HG02642 (cell line): ENCODE measurements around the gene DBI.
"Not testable (repeated sequence)": the region's sequence is repeated elsewhere in the genome, so short reads cannot be mapped to it uniquely, and the experiment has no call there.

Experiments
- ATAC-seq: cut with Tn5 transposase; IDR thresholded peaks from one replicate; pipeline ENCODE4 v1.9.1; 2021; ENCODE audit warnings: mild to moderate bottlenecking; ENCODE audit not compliant: unreplicated experiment, poor library complexity

The DBI gene

GRCh38 chr2:119360423-119360966 lies 6.3 kb upstream of the DBI start:
- ATAC-seq, result no peak

DNA sequence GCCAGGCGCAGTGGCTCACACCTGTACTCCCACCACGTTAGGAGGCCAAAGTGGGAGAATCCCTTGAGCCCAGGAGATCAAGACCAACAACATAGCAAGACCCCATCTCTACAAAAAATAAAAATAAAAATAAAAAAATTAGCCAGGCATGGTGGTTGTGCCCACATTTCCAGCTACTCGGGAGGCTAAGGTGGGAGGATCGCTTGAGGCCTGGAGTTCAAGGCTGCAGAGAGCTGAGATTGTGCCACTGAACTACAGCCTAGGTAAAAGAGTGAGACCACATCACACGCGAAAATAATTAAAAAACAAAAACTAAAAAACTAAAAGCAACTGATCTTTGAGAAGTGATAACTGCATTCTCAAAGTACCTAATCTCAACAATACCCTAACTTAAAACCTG lies 2.0 kb upstream of the DBI start:
- no peak for ATAC-seq

DNA sequence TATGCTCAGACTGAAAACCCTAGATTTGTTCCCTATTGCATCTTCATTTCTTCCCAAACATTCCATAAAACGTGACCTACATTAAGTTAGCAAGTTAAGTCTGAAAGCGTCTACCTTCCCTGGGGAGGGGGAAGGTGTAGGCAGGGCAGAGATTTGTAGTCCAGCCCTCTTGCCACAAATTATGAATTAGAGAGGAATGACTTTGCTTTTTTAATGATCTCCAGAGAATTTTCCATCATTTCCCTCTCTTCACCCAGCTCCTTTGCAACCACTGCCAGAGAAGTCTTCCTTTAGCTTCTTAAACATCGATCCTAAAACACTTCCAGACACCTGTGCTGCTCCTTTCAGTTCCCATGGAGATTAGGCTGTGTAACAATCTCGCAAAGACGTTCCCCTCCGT lies 1.3 kb upstream of the DBI start:
- no peak for ATAC-seq

DNA sequence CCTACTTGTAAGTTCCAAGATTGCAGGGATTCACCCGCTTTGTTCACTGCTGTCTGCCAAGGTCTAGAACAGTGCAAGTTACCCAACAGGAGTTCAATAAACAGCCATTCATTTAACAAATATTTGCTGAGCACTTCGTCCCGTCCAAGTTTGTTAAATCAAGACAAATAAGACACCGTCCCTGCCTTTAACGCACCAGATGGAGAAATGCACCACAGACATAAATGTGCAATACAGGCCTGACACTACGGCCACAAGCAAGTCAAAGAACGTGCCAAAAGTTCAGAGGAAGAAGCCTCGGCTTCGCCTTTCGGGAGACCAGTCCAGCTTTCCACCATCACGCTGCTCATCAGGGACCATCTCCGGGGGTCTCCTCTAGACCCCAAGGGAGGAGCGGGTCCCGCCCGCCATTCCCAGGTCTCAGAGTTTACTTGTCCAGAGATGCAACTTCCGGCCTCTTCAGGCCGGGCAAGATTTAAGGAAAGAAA lies 572 bp upstream of the DBI start:
- ATAC-seq, result peak; percentile 8

DNA sequence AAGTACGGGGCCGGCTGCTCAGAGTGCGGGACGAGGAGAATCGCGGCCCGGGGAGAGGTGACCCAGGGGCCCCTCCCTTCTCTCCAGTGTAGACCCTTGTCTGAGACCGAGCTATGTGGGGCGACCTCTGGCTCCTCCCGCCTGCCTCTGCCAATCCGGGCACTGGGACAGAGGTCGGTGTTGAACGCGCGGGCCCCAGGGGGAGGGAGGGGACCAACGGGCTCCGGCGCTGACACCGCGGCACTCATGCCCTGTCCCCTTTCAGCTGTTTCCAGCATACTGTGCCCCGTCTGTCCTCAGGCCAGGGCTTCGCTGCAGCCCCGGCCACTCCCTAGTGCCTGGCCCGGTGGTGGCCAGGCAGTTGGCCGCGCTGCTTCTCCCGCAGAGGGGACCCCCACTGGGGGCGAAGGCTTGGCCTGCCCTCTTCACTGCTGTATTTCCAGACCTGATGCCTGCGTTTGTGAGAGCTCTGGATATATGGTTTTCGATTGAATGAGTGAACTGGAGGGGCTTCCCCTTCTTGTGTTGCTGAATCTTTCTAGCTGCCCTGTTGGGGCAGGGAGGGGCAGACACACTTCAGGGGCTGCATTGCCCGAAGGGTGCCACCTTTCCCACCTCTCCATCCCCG lies 809 bp downstream of the DBI start:
- peak; percentile 36 for ATAC-seq

DNA sequence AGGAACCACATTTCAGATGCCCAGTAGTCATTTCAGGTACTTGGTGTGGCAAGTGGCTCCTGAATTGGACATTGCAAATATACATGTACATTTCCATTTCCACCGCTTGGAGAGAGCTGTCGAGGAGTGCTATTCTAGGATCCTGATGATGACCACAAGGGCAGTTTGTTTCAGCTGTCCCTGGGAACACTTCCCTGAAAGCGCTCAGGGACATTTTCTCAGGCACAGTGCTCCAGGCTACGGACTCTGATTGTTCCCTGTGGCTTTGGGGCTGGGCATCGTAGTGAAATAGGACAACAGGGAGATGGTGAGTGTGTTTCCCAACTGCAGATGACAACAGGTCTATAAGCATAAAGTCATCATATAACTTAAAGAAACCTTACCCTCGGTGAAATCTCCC lies 3.1 kb downstream of the DBI start:
- no peak for ATAC-seq

- ATAC-seq, result no peak
These were observed 4.3 kb downstream of the DBI start for GRCh38 chr2:119371111-119371510.

DNA sequence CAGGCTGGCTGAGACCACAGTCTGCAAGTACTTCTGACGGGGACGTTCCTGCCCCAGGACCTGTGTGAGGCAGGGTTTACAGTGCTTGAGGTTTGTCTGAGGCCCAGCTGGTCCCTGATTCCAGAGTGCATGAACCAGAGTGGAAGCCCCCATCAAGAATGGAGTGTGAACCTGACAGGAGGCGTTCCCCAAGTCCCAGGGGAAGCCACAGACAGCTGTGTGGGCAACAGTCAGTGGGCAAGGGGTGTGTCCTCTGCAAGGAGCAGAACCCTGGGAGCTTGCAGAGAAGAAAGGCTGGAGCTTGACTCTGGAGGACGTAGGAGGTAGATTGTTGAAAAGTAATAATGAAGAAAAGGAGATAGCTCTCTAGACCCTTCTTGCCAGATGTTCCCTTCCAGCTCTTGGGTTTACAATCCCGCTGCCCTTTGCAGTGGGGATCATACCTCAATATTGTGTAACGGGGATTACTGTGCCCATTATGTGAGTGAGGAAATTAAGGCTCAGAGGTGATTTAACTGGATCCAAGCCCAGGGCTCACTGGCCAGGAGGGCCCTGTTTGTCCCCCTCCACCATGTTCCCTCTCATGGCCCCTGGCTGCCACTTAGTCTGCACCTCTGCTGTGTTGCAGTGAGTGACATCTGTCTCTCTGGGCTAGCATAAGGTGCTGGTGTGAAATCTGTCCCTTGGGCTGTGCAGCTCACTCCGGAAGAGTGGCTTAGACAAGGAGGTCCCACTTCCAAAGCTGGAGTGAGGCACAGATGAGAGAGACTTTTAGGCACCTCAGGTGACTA lies 6.2 kb downstream of the DBI start:
- ATAC-seq, result no peak

GRCh38 chr2:119373907-119374745 lies 7.3 kb downstream of the DBI start:
- ATAC-seq, result not testable (repeated sequence)

- ATAC-seq, result not testable (repeated sequence)
These were observed 9.6 kb downstream of the DBI start for GRCh38 chr2:119376406-119376805.

DNA sequence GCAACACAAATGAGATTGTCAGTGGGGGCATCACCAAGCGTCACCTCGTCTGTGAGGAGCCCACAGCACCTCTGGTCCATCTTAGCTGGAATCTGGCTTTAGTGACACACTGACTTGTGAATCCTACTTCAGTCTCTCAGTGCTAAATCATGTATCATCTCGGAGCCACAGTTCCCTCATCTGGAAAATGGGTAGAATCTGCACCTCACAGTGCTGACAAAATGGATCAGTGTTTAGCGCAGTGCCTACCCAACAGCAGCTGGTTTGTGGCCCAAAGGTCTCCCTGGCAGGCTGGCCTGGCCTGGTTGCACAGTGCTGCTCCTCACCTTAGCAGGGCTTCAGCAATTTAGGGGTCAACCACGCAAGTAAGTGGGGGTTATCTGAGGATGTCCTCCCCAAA lies 10.0 kb downstream of the DBI start:
- no peak for ATAC-seq

DNA sequence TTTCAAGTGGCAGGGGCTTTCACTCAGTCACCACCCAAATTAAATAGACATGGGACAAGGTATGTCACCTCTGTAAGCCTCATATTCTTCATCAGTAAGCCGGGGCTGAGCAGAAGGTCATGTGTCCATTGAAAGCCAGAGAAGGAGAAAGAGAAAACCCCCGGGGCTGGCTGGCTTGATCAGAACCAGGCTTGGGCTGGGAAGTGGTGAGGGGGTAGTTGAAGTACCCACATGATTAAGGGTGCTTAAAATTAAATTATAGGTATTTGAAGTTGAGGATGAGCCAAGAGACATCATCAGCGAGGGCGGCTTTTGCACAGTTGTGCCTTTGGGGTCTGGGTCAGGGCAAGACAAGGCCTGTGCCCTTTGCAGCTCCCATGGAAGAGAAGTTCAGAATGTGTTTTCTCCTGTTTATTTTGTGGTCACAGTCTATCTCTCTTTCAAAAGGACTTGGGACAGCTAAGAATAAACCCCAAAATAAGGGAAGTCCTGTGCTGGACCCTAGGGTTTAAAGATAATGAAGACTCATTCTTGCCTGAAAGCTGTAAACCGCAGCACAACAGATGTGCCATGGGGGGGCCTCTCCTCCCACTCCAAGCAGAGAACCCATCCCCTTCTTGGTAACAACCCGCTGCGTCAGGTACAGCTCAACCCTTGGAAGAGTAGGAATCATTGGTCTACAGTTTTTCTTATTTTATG lies 10.7 kb downstream of the DBI start:
- no peak for ATAC-seq

- ATAC-seq, result no peak
These were observed 11.2 kb downstream of the DBI start for GRCh38 chr2:119377993-119378345.

GRCh38 chr2:119378566-119378965 lies 11.8 kb downstream of the DBI start:
- ATAC-seq, result no peak

- no peak for ATAC-seq
These were observed 16.8 kb downstream of the DBI start for GRCh38 chr2:119383410-119384140.

GRCh38 chr2:119384971-119385370 lies 18.2 kb downstream of the DBI start:
- no peak for ATAC-seq

GRCh38 chr2:119385466-119385865 lies 18.7 kb downstream of the DBI start:
- no peak for ATAC-seq

DNA sequence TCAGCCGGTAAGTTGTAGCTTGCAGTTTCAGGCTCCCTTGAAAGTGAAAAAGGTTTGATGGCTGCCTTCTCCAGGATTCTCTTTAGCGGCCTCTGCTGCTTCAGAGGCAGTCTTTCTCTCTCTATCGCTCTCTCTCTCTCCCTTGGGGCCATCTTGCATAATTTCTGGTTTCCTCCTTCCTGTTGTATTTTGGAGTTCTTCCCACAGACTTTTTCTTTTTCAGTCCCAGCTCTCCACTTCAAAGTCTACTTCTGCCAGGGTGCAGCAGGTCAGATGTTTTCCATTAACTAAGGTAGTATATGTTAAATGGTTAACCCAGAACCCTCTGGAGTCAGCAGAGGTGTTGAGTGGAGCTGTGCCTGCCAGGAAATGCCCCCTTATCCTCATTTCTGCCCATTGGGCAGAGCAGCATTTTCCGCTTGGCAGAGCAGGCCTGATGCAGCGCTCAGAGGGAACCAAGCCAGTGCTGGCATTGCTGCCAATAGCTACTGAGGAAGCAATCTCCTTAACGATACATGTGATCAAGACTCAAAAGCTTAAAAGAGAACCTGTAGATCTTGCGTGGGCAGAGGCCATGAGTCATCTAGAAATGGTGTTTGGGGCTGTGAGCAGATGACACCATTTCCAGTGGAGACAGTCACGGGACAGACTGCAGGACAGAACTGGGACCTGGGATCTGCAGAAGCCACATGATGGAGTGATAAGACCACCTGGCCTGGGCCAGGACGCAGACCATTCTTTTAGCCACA lies 20.8 kb downstream of the DBI start:
- ATAC-seq, result peak; percentile 79
